Loucy (cell line): ENCODE measurements around the gene VIL1.

ENCODE experiments used
- H2AFZ ChIP-seq: fragments of 200-600 bp; sonication (generic); 2 replicates; pipeline ENCODE4 v1.6.0; 2016; ENCODE audit warnings: antibody characterized with exemption, mild to moderate bottlenecking, low read length, moderate library complexity
- H3F3A ChIP-seq: fragments of 200-600 bp; 2 replicates; pipeline ENCODE4 v1.6.0; 2016; ENCODE audit warnings: antibody characterized with exemption, low read depth, mild to moderate bottlenecking
- H3K27me3 ChIP-seq: fragments of 200-600 bp; sonication (generic); 2 replicates; pipeline ENCODE4 v1.6.1; 2014; ENCODE audit warnings: low read length, mild to moderate bottlenecking; ENCODE audit not compliant: insufficient read depth, poor library complexity, severe bottlenecking
- H3K36me3 ChIP-seq: fragments of 200-600 bp; sonication (generic); 2 replicates; pipeline ENCODE4 v1.6.1; 2016; ENCODE audit warnings: low read length; ENCODE audit not compliant: insufficient read depth
- H3K4me1 ChIP-seq: fragments of 200-600 bp; sonication (generic); 2 replicates; pipeline ENCODE4 v1.5.1; 2014; ENCODE audit warnings: low read length, mild to moderate bottlenecking; ENCODE audit not compliant: insufficient read depth, poor library complexity, severe bottlenecking
- H3K4me2 ChIP-seq: fragments of 200-600 bp; sonication (generic); 2 replicates; pipeline ENCODE4 v1.6.0; 2014; ENCODE audit warnings: antibody characterized with exemption, low read length, low read depth, mild to moderate bottlenecking; ENCODE audit not compliant: poor library complexity, severe bottlenecking
- H3K4me3 ChIP-seq: fragments of 200-600 bp; sonication (generic); 2 replicates; pipeline ENCODE4 v1.5.1; 2014; ENCODE audit warnings: low read length, mild to moderate bottlenecking, mixed read lengths; ENCODE audit not compliant: poor library complexity, severe bottlenecking
- H3K79me2 ChIP-seq: fragments of 200-600 bp; sonication (generic); 2 replicates; pipeline ENCODE4 v1.6.1; 2014; ENCODE audit warnings: low read length; ENCODE audit not compliant: insufficient read depth
- H3K9ac ChIP-seq: fragments of 200-600 bp; sonication (generic); 2 replicates; pipeline ENCODE4 v1.6.0; 2014; ENCODE audit warnings: mild to moderate bottlenecking, low read depth, low read length, moderate library complexity; ENCODE audit not compliant: poor library complexity, severe bottlenecking
- H3K9me2 ChIP-seq: fragments of 200-600 bp; sonication (generic); replicated peaks from 2 replicates; pipeline ENCODE4 v1.6.1; 2016; ENCODE audit warnings: low read depth, low read length, mixed read lengths
- H3K9me3 ChIP-seq: fragments of 200-600 bp; sonication (generic); 2 replicates; pipeline ENCODE4 v1.6.1; 2014; ENCODE audit warnings: mild to moderate bottlenecking, antibody characterized with exemption, low read length, low read depth; ENCODE audit not compliant: insufficient read depth
- H4K20me1 ChIP-seq: fragments of 200-600 bp; sonication (generic); 2 replicates; pipeline ENCODE4 v1.6.0; 2014; ENCODE audit warnings: antibody characterized with exemption, low read length, mild to moderate bottlenecking; ENCODE audit not compliant: insufficient read depth, poor library complexity, severe bottlenecking
- CTCF ChIP-seq: fragments of 200-600 bp; sonication (generic); conservative IDR thresholded peaks from 2 replicates; pipeline ENCODE4 v1.5.1; 2014; ENCODE audit warnings: mild to moderate bottlenecking, antibody characterized with exemption, low read length
- EZH2phosphoT487 ChIP-seq: fragments of 200-600 bp; IDR thresholded peaks from 2 replicates; pipeline ENCODE4 v1.6.1; 2018; ENCODE audit warnings: antibody characterized with exemption, mild to moderate bottlenecking, moderate library complexity, borderline replicate concordance

VIL1 gene

GRCh38 chr2:218445602-218446001 lies 26.7 kb downstream of the VIL1 start:
- Histone ChIP-seq H4K20me1 (no peaks in the 10 kb centered on the region), H3K36me3 (peaks cover 11% of the 10 kb centered on the region; the same call in 1 of the 2 replicates), H3K4me2 (no peak overlapping the region), H3K4me1 (no peaks in the 10 kb centered on the region), H3K9me3 (no peaks in the 10 kb centered on the region), H2AFZ (no peak overlapping the region), H3K9ac (no peak overlapping the region), H3K27me3 (no peaks in the 10 kb centered on the region), H3K9me2 (no peaks in the 10 kb centered on the region), H3K4me3 (no peak overlapping the region), H3F3A (no peaks in the 10 kb centered on the region), H3K79me2 (no peaks in the 10 kb centered on the region)
- no peak for TF ChIP-seq EZH2phosphoT487
- TF ChIP-seq CTCF, result no peak

- Histone ChIP-seq H3K9ac (no peak overlapping the region), H3K4me1 (no peaks in the 10 kb centered on the region), H3K4me2 (no peak overlapping the region), H3F3A (no peaks in the 10 kb centered on the region), H3K27me3 (no peaks in the 10 kb centered on the region), H3K36me3 (peaks cover 11% of the 10 kb centered on the region; the same call in 1 of the 2 replicates), H4K20me1 (no peaks in the 10 kb centered on the region), H3K9me3 (no peaks in the 10 kb centered on the region), H3K4me3 (no peak overlapping the region), H2AFZ (no peak overlapping the region), H3K9me2 (no peaks in the 10 kb centered on the region), H3K79me2 (no peaks in the 10 kb centered on the region)
- TF ChIP-seq EZH2phosphoT487 (no peak), CTCF (no peak)
Observed at GRCh38 chr2:218446547-218446946, 27.6 kb downstream of the VIL1 start.

DNA sequence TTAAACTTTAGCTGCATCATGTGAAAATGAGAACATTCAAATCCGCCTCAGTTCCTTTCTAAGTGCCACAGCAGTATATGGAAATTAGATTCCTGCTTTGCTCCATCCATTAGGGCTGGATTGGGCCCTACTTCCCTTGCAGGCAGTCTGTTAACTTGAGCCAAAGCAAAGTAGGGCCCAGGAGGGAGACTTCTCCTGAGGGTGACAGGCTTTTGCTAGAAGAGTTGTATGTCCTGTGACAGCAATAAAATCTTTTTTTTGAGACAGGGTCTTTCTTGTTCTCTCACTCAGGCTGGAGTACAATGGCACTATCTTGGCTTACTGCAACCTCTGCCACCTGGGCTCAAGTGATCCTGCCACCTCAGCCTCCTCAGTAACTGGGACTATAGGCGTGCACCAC lies 28.1 kb downstream of the VIL1 start:
- Histone ChIP-seq H3K9me2 (no peaks in the 10 kb centered on the region), H3F3A (no peaks in the 10 kb centered on the region), H4K20me1 (no peaks in the 10 kb centered on the region), H3K4me3 (no peak overlapping the region), H3K4me2 (no peak overlapping the region), H3K9me3 (no peaks in the 10 kb centered on the region), H3K9ac (no peak overlapping the region), H2AFZ (no peak overlapping the region), H3K4me1 (no peaks in the 10 kb centered on the region), H3K79me2 (no peaks in the 10 kb centered on the region), H3K36me3 (peaks cover 11% of the 10 kb centered on the region; the same call in 1 of the 2 replicates), H3K27me3 (no peaks in the 10 kb centered on the region)
- TF ChIP-seq CTCF, result no peak
- no peak for TF ChIP-seq EZH2phosphoT487
